HUES6 (cell line): Measurements from ENCODE around the gene ZNF92.

Source experiments
- H3K27ac ChIP-seq: 2 replicates; pipeline ENCODE4 v1.7.0; 2013; ENCODE audit warnings: low read depth, mild to moderate bottlenecking, low read length, inconsistent platforms
- H3K27me3 ChIP-seq: 2 replicates; pipeline ENCODE4 v1.6.1; 2013; ENCODE audit warnings: low read length; ENCODE audit not compliant: control insufficient read depth, insufficient read depth
- H3K36me3 ChIP-seq: 2 replicates; pipeline ENCODE4 v1.6.1; 2013; ENCODE audit warnings: low read length; ENCODE audit not compliant: control insufficient read depth, insufficient read depth
- H3K4me1 ChIP-seq: 2 replicates; pipeline ENCODE4 v1.6.1; 2013; ENCODE audit warnings: low read length; ENCODE audit not compliant: control insufficient read depth, insufficient read depth
- H3K4me3 ChIP-seq: 2 replicates; pipeline ENCODE4 v1.5.1; 2013; ENCODE audit warnings: low read depth, low read length
- H3K9ac ChIP-seq: one replicate; pipeline ENCODE4 v1.6.1; 2013; ENCODE audit warnings: mild to moderate bottlenecking, low read length
- H3K9me3 ChIP-seq: 2 replicates; pipeline ENCODE4 v1.6.1; 2013; ENCODE audit warnings: low read depth, low read length; ENCODE audit not compliant: control insufficient read depth, insufficient read depth

ZNF92 gene

DNA sequence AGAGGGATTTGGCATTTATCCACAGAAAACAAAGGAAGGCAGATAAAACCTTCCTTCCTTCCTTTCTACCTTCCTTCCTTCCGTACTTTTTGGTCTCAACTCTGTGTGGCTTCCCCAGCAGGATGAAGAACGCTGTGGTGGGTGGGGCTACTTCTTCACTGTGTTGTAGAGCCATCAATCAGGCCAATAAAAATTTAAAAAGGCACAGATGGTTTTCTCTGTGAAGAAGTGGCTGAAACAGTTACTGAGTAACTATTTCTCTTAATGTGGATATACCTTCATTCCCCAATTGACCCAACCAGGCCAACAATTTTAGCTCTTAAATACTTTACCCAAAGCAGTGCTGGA lies 75.8 kb downstream of the ZNF92 start:
- H3K9me3 ChIP-seq = peaks cover 20% of the 10 kb centered on the region
- no peak overlapping the region for H3K9ac ChIP-seq
- no peaks in the 10 kb centered on the region for H3K36me3 ChIP-seq

More for the DNA sequence above, 75.8 kb downstream of the ZNF92 start:
- H3K27ac ChIP-seq = no peak overlapping the region
- H3K4me3 ChIP-seq = no peak overlapping the region
- no peaks in the 10 kb centered on the region for H3K4me1 ChIP-seq
- no peaks in the 10 kb centered on the region for H3K27me3 ChIP-seq
